ENCODE data around the gene CCDC80.

The CCDC80 gene

GRCh38 chr3:112635674-112636073 lies 5.3 kb downstream of the CCDC80 start:
- Histone ChIP-seq H3K36me3 (ENCODE audit: control insufficient read depth, insufficient read depth, low read length) (no peaks in the 10 kb centered on the region), H3K4me3 (replicated peaks; ENCODE audit: low read depth, low read length) (no peak overlapping the region)
- DNase-seq (ENCODE audit: extremely low read depth, insufficient read length) = no peak

DNA sequence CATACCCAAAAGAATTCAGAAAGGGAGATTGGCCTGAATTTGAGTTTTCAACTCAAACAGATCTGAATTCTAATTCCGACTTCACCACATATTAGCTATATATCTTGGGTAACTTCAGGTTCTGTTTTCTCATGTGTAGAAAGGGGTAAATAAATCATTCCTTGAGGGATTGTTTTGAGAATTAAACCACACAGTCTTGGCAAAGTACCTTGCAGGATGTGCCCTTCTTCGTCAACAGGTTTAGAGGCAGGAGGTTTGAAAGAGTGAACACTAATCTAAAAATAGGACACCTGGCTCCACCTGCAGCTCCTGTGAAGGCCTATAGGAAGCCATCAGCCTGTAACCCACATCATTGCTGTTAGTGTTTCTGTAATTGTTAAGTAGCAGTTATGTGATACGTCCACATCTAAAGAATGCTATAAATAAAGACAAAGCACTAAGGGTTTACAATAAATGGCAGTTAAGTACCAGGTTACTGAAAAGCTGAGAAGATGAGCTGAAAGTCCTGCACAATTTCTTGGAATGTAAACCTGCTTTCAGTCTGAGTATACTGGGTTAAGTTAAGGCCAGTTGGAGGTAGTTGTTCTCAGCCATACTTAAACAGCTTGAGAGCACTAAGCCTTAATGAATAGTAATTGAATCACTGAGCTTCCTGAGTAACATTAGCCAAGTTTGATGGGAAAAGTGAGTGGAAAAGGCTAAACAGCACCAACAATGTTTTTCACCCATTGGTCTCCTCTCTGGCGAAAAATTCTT lies 6.0 kb downstream of the CCDC80 start:
- DNase-seq (ENCODE audit: extremely low read depth, insufficient read length) = no peak
- no peaks in the 10 kb centered on the region for H3K36me3 ChIP-seq (ENCODE audit: control insufficient read depth, insufficient read depth, low read length)

More at GRCh38 chr3:112635674-112636073, 5.3 kb downstream of the CCDC80 start:
- no peak for TF ChIP-seq CTCF (IDR thresholded peaks at IDR 0.05; ENCODE audit: insufficient read depth, low read length, poor library complexity, severe bottlenecking)
- peaks cover 2% of the 10 kb centered on the region; the same call in 1 of the 2 replicates for H3K27me3 ChIP-seq (replicated peaks; ENCODE audit: control insufficient read depth, insufficient read depth, low read length)

DNA sequence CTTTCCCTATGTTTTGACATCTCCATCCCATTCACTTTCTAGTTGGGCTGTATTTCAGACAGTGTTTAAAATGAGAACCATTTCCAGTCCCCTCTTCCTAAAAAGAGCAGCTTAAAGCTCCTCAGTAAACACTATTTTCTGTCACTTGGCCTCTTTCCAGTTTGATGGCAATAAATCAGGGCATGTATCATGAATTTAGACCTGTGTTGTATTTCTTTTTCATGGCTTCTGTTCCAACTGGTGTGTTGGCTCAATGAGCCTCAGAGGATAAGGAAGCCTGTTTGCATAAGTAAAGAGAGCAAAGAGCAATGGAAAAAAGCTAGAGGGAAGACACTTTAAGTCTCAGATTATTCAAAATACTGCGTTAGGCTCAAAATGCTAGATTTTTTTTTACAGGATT lies 7.2 kb downstream of the CCDC80 start:
- H3K36me3 ChIP-seq (ENCODE audit: control insufficient read depth, insufficient read depth, low read length) = no peaks in the 10 kb centered on the region
- no peak for TF ChIP-seq CTCF (IDR thresholded peaks at IDR 0.05; ENCODE audit: insufficient read depth, low read length, poor library complexity, severe bottlenecking)
- no peak for DNase-seq (ENCODE audit: extremely low read depth, insufficient read length)
- H3K27me3 ChIP-seq (replicated peaks; ENCODE audit: control insufficient read depth, insufficient read depth, low read length) = no peaks in the 10 kb centered on the region
- no peak overlapping the region for H3K4me3 ChIP-seq (replicated peaks; ENCODE audit: low read depth, low read length)

More for the DNA sequence above, 6.0 kb downstream of the CCDC80 start:
- no peaks in the 10 kb centered on the region for H3K27me3 ChIP-seq (replicated peaks; ENCODE audit: control insufficient read depth, insufficient read depth, low read length)
- no peak for TF ChIP-seq CTCF (IDR thresholded peaks at IDR 0.05; ENCODE audit: insufficient read depth, low read length, poor library complexity, severe bottlenecking)
- no peak overlapping the region for H3K4me3 ChIP-seq (replicated peaks; ENCODE audit: low read depth, low read length)

DNA sequence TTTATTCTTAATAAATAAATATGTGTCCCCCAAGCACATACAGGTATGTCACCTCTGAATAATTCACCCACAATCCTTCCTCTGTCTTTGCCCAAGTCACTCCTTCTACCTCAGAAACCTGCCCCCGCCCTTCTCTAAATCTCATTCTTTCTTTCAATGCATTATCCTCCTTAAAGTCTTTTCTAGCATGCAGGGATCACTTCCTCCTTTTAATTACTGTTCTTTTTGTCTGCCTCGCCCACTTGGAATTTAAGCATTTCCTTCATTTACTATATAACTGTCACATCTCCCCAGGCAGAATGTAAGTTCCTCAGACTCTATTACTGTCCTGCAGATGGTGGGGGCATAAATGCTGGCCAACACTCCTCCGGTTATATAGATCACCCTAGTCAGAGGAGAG lies 7.8 kb downstream of the CCDC80 start:
- no peak for DNase-seq (ENCODE audit: extremely low read depth, insufficient read length)
- H3K27me3 ChIP-seq (replicated peaks; ENCODE audit: control insufficient read depth, insufficient read depth, low read length) = no peaks in the 10 kb centered on the region
- no peaks in the 10 kb centered on the region for H3K36me3 ChIP-seq (ENCODE audit: control insufficient read depth, insufficient read depth, low read length)
- H3K4me3 ChIP-seq (replicated peaks; ENCODE audit: low read depth, low read length) = no peak overlapping the region
- no peak for TF ChIP-seq CTCF (IDR thresholded peaks at IDR 0.05; ENCODE audit: insufficient read depth, low read length, poor library complexity, severe bottlenecking)

GRCh38 chr3:112632596-112632995 lies 8.3 kb downstream of the CCDC80 start:
- Histone ChIP-seq H3K4me3 (replicated peaks; ENCODE audit: low read depth, low read length) (no peak overlapping the region), H3K27me3 (replicated peaks; ENCODE audit: control insufficient read depth, insufficient read depth, low read length) (no peaks in the 10 kb centered on the region), H3K36me3 (ENCODE audit: control insufficient read depth, insufficient read depth, low read length) (no peaks in the 10 kb centered on the region)
- TF ChIP-seq CTCF (IDR thresholded peaks at IDR 0.05; ENCODE audit: insufficient read depth, low read length, poor library complexity, severe bottlenecking) = no peak
- DNase-seq (ENCODE audit: extremely low read depth, insufficient read length) = no peak
